DMS153 treated with DMSO at 0.1 percent for 48 hours (cell line): ENCODE results near the gene RLF.

Experiments
- DNase-seq: peaks from one replicate; lab custom pipeline; 2025; ENCODE audit not compliant: unreplicated experiment; lab: John Stamatoyannopoulos, UW

The RLF gene, protein sequence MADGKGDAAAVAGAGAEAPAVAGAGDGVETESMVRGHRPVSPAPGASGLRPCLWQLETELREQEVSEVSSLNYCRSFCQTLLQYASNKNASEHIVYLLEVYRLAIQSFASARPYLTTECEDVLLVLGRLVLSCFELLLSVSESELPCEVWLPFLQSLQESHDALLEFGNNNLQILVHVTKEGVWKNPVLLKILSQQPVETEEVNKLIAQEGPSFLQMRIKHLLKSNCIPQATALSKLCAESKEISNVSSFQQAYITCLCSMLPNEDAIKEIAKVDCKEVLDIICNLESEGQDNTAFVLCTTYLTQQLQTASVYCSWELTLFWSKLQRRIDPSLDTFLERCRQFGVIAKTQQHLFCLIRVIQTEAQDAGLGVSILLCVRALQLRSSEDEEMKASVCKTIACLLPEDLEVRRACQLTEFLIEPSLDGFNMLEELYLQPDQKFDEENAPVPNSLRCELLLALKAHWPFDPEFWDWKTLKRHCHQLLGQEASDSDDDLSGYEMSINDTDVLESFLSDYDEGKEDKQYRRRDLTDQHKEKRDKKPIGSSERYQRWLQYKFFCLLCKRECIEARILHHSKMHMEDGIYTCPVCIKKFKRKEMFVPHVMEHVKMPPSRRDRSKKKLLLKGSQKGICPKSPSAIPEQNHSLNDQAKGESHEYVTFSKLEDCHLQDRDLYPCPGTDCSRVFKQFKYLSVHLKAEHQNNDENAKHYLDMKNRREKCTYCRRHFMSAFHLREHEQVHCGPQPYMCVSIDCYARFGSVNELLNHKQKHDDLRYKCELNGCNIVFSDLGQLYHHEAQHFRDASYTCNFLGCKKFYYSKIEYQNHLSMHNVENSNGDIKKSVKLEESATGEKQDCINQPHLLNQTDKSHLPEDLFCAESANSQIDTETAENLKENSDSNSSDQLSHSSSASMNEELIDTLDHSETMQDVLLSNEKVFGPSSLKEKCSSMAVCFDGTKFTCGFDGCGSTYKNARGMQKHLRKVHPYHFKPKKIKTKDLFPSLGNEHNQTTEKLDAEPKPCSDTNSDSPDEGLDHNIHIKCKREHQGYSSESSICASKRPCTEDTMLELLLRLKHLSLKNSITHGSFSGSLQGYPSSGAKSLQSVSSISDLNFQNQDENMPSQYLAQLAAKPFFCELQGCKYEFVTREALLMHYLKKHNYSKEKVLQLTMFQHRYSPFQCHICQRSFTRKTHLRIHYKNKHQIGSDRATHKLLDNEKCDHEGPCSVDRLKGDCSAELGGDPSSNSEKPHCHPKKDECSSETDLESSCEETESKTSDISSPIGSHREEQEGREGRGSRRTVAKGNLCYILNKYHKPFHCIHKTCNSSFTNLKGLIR (N-terminal part only)

DNA sequence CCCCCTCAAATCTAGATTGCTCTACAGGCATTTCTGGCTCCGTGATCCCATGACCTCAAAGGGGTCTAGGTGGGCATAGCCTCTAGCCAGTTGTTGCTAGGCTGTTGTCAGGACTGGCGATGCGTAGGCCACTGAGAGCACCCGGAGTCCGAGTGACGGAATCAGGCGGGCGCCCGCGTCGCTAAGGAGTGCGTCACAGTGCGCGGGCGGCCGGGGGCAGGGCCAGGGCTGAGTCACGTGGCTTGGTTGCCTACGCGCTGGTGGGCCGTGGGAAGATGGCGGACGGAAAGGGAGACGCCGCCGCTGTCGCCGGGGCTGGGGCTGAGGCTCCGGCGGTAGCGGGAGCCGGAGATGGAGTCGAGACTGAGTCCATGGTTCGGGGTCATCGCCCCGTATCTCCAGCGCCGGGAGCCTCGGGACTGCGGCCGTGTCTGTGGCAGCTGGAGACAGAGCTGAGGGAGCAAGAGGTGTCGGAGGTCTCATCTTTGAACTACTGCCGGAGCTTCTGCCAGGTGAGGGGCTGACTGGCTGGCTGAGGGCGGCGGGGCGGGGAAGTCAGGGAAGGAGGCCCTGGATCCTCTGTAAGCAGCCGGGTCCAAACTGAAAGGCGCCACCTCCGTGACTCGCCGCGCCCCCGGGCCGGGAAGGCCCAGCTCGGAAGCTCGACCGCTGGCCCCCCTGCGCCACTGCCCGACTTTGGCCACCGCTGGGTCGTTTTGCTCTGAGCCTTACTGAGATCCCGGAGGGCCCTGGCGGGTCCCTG is at the start of gene RLF:
RLF (plus strand) TSS at position 263 of the 763 bp plus-strand sequence; CDS start at position 276, 13 bp downstream.
- DNase-seq = peak; percentile 100

DNA sequence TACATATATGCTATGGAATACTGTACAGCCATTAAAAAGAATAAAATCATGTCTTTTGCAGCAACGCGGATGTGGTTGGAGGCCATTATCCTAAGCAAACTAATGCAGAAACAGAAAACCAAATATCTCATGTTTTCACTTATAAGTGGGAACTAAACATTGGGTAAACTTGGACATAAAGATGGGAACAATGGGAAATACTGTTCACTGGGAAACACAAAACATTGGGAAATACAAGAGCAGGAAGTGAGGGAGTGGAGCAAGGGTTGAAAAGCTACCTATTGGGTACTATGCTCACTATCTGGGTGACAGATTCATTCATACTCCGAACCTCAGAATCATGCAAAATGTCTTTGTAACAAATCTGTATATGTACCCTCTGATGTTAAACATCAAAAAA is 46.8 kb upstream of the RLF start:
- DNase-seq = no peak

DNA sequence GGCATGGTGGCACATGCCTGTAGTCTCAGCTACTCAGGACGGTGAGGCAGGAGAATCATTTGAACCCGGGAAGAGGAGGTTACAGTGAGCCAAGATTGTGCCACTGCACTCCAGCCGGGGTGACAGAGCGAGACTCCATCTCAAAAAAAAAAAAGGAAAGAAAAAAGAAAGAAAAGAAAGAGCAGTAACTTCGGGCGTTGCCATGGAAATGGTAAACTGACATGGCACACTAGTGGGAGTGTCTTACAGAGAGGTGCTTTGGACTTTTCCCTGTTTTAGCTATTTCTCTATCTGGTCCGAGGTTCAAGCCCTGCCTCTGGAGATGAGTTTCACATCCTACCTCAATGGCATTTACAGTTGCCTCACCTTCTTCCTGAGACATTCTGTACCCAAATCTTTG is 41.1 kb upstream of the RLF start:
- no peak for DNase-seq

DNA sequence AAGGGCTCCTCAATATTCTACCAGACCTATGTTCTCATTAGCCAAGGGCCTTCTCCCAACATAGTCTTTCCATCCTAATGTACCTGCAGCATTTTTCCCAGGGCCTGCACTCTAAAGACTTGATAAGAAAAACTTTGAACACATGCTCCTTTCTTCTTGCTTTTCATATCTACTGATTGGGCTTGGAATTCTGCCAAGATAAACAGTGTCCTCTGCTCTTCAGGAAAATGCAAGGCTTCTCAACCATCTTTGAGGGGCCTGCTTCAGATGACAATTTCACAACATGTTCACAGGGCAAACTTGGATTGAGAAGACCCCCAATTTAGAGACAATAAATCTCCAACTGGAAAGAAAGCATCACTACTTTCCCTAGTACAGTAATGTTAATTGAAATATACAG is 38.3 kb upstream of the RLF start:
- DNase-seq = no peak

DNA sequence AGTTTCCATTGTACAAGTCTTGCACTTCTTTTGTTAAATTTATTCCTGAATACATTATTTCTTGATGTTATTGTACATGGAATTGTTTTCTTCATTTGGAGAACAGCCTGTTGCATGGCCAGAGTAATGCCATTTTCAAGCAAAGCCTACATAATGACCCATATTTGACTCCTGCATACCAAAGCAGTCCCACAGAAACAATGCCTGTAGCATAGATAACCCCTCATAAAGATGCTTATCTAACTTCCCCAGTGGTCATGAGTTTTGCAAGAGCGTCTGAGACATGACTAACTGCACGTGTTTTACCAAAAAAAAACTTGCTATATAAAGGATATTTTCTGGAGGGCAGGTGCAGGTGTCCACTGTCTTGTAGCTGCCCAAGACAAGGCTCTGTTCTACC is 30.3 kb upstream of the RLF start:
- no peak for DNase-seq

DNA sequence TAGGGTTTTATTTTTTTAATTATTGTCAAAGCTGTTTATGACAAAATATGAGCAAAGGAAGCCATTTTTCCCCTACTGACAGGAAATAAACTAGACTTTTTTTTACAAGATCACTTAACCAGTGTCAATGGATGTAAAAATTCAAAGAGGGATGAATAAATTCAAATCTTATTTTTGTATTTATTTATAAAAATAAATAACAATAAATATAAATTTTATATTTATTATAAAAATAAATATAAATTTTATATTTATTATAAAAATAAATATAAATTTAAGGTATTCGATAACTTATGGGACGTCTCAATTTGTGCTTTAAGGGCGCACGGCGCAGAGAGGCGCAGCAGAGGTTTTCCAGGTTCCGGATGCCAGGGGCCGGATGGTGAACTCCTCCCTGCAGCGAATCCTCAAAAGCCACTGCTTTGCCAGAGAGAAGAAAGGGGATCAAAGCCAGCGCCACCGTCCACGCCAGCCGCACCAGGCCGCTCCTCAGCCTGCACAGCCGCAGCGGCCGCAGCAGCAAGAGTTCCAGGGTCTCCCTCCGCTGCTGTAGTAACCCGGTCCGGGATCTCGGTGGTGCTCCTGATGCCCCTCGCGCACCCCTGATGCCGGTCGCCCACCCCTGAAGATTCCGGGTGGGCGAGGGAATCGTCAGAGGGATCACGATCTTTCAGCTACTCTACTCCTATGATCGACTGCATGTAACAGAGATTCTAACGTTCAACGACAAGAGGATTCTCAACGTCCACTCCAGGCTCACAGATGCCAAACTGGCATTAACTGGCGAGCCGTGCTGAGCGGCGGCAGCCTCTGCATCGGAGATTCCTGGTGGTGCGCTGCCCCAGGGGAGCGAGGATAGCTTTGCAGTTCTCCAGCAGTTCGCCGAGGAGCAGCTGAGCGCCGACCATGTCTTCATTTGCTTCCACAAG is 28.5 kb upstream of the RLF start:
- DNase-seq = no peak

DNA sequence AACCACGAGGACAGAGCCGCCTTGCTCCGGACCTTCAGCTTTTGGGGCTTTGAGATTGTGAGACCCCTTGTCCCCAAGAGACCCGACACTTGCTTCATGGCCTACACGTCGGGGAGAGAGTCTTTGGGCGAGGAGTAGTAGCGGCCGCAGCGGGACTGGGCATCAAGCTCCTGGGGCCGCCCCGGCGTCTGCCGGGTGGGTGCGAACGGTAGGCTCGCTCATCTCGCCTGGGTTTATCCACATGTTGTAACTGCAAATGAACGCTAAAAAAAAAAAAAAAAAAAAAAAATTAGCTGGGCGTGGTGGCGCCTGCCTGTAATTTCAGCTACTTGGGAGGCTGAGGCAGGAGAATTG is 27.9 kb upstream of the RLF start:
- no peak for DNase-seq

DNA sequence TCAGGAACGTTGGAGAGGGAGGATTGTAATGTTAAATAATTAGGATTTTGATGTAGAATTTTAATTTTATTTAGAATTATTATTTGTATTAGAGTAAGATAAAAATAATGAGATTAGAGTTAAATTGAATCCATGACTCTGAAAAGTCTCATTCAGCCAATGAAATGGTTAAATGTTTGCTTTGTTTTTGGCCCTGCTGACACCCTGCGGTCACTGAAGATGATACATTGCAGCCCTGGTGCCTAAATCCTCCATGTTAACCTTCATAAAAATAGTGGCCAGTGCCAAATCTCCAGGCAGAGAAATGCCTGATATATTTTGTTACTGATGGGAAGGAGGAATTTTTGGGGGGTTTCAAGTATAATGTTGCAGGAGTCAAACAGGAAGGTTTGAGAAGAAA is 27.3 kb upstream of the RLF start:
- no peak for DNase-seq

DNA sequence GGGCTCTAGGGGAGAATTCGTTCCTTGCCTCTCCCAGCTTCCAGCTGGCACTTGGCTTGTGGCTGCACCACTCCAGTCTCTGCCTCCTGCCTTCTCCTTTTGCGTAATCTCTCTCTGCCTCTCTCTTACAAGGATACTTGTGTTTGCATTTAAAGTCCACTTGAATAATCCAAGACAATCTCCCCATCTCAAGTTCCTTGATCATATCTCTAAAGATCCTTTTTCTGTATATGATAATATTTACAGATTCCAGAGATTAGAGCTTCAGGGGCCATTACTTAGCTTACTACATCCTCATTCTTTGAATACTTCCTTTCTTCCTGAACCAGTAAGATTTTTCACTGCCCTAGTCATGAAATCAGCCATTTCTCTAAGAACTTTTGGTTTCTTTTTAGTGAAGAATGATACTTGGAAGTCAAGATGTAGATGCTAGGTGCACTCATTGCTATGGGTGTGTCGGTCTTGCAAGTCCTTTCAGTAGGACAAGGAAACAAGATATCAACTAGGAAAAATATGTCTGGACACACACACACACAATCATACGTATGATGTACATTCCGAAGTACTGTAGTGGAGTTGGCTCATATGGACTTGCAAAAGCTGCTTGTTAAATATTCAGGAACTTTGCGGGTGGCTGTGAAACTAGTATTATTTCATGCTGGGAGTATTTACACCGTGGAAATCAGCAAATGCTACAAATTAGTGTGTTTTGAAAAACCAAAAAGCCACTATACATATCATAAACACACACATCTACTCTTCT is 20.8 kb upstream of the RLF start:
- DNase-seq = no peak

DNA sequence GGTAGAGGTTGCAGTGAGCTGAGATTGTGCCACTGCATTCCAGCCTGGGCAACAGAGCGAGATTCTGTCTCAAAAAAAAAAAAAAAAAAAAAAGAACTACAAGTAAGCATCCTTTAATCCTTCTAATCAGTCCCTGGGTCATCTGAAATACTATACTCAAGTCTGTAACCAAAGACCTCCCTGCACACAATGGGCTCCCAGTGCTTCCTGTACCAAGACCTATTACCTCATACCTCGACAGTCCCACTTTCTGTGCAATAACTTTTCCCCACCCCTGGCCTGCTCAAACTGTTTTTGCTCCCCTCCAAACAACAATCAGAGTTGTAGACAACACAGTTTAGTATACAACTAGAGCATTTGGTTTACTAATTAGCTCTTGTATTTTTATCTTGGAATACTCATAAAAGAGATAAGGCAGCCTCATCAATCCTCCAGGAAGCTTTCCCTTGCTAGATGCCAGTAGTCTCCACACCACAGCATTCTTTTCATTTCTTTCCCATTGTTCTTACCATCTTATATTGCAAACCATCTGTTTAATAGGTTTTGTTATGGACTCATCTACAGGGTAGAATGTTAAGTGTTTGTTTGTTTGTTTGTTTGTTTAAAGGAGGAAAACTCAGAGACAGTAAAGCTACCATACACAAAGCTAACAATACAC is 19.2 kb upstream of the RLF start:
- DNase-seq = no peak

DNA sequence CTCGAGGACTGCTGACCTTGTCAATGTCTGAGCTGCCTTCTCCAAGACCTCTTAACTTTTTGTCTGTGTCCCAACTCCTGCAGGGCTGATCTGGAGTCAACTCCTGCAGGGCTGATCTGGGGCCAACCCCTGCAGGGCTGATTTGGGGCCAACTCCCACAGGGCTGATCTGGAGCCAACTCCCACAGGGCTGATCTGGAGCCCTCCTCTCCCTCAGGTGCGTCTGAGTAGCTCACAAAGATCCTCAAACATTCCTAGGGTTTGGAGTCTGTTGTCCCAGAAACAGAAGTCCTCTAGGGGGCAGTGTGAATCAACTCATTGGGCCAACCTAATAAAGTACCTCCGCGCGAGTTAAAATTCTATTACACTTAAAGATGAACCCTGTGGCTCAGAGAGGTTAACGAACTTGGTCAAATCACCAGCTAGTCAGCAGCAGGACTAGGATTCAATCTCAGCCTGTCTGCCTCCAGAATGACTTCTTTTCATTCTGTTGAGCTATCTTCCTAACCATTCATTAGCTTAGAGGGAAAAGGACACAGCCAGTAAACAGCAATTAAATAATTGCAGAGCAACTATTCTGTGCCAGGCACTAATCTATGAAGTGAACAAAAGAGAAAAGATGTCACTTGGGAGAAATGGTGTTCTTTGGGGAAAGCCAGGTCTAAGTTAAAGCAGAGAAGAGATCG is 17.2 kb upstream of the RLF start:
- peak; percentile 87 for DNase-seq

DNA sequence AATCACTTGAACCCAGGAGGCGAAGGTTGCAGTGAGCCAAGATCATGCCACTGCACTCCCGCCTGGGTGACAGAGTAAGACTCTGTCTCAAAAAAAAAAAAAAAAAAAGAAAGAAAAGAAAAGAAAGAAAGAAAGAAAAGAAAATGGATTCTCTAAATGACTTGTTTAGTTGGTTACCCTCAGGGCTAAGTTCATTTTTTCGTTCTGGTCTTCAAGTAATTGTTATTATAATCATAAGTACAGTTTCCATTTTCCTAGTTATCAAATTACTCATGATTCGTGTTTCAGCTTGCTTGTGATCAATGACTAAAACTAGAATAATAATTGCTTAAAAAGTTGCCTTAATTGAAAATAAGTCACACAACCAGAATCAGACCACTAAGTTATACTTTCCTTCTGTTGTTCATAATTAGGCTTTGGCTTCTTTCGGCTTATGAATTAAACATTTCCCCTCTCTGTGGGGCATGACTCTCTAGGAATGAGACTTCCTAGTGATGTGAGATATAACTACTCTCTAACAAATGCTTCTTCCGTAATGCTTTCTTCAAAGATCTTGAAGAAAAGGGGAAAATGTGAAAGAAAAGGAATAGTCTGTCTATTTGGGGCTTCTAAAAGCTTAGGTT is 9.6 kb upstream of the RLF start:
- no peak for DNase-seq

DNA sequence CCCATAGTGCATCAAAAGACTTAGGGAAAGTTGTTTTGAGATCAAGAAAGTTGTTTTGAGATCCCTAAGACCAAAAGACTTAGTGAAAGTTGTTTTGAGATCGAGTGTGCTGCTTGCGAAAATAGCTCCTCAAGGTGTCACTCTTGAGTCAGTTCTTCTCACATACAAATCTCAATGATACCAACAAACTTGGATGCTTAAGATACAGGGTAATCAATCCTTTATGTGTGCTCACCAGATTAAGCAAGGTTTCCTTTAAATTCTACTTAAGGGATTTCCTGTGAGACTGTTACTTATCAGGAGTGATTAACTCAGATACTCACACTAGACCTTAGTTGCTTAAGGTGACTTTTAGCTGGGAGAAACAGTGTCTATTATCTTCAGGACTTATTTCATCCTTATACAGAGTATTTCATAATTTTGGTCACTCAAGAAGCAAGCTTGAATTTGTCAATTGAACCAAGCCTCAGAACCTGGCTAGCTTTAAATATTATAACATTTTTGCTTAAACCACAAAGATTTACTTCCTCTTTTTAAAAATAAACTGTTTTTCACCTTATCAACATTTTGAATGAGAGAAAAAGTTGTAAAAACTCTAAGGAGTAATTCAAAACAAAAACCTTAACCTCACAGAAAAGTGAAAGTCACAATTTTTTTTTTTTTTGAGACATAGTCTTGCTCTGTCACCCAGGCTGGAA is 8.0 kb upstream of the RLF start:
- DNase-seq = peak; percentile 83

DNA sequence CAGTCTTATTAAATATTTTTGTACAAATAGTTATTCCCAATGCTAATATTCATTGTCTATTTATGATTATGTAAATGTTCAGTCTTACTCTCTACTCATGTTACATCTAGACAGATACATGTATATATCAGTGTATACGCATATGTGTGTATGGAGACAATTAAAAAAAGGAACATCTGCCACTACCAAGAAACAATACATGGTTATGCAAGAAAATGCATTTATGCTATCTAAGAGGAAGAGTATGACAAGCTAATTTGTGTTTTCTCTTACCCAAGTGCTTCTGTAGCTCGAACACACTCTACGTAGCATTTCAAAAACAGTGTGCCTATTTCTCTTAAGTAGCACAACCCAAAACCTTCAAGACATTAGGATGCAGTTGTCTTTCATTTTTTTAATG is 6.1 kb upstream of the RLF start:
- DNase-seq = no peak

DNA sequence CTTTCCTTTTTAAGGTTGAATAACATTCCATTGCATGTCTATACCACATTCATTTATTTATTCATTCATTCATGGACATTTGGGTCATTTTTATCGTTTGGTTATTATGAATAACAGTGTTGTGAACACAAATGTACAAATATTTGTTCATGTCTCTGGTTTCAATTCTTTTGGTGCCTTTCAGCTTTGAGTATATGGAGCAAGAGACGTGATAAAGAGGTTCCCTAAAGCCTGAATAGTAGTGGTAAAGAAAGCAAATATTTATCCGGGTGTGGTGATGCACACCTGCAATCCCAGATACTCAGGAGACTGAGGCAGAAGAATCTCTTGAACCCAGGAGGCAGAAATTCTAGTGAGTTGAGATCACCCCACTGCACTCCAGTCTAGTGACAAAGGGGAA is 5.3 kb upstream of the RLF start:
- peak; percentile 43 for DNase-seq

DNA sequence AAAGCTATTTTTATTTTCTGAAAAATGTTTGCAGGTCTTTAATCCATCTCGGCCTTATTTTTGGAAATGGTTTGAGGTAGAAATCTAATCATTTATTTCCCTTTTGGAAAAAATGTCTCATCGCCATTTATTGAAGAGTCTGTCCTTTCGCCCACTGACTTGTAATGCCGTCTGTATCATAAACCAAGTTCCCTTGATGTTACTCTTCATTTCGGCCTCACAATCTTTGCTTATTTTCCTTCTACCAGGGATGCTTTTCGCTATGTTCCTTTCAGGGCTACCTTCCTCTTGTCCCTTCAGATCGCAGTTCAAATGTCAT is 422 bp upstream of the RLF start:
- no peak for DNase-seq

DNA sequence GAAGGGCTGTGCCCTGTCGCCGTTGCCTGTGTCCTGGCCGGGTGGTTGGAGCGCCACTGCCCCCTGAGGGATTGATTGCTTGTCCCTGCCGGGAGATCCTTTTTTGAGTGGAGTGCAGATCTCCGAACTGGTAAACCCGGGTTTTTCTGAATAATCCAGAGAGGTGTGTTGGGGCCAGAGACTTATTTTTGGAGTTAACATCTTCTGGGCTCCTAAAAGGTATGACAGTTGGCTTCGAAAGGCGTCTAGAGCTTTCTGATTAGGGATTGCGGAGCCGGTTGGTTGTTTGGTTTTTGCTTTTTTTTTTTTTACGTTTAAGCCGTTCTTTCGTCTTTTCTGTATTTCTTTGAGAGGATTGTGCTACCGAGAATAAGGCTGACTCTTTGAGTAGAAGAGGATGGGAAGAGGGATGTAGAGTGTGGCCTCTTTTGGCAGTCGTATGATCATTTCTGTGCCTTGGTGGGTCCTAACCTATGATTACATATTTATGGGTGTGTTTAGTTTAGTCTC is 756 bp downstream of the RLF start:
- DNase-seq = no peak
